ENCODE measurements around the gene TUBA3D.
"Not testable (repeated sequence)": the region's sequence is repeated elsewhere in the genome, so short reads cannot be mapped to it uniquely, and the experiment has no call there.

The TUBA3D gene

GRCh38 chr2:131475831-131476230 is at the start of gene TUBA3D:
TUBA3D (plus strand) TSS chr2:131476119; CDS start chr2:131476200, 81 bp downstream.
- DNase-seq (ENCODE audit: insufficient read length, low spot score) (no peak), FAIRE-seq (no peak)
- no peak for TF ChIP-seq POLR2A (IDR thresholded peaks at IDR 0.05; ENCODE audit: low read depth, low read length)

DNA sequence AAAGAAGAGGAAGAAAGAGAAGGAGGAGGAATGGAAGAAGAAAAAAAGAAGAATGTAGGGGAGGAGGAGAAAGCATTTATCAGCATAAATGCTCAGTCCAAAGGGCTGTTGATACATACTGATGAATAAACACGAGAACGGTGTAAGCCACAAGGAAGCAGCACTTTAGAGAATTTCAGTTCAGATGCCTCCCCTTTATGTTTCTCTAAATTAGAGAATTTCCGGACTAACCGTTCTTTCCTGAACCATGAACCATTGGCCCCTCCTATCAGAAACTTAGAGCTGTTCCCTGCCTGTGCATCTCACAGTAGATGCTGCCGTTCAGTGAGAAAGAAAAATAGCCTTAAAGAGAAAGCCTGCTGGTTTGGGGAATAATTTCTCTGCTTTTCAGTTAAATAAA is 49.2 kb upstream of the TUBA3D start:
- no peak for DNase-seq (ENCODE audit: insufficient read length, low spot score)
- no peak for FAIRE-seq
- no peak for TF ChIP-seq POLR2A (IDR thresholded peaks at IDR 0.05; ENCODE audit: low read depth, low read length)

GRCh38 chr2:131431336-131431735 is 44.6 kb upstream of the TUBA3D start:
- no peak for DNase-seq (ENCODE audit: insufficient read length, low spot score)

DNA sequence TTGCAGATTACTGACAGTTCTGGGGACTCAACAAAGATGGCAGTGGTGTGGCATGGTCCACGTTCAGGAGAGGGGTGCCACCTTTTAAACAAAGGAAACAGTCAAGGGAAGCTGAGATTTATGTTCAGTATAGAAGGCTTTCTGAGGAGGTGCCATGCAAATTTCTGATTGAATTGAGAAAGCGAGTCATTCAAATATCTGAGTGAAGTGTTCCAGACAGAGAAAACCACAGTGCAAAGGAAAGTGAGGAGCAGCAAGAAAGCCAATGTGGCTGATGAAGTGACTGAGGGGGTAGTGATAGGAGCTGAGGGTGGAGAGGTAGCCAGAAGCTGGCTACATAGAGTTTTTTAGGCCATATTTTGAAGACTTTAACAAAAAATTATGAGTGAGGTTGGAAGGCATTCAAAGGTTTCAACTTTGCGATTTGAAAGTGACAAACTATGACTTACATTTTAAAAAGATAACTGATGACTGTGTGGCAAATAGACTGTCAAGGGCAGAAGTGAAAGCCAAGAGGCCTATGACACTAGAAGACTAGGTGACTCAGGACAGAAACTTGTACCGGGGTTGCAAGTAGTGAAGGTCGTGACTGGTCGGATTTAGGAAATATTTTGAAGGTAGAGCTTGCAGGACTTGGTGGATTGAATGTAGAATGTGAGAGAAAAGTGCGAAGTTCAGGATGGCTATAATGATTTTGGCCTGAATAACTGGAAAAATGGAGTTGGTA is 35.0 kb upstream of the TUBA3D start:
- DNase-seq (ENCODE audit: insufficient read length, low spot score); FAIRE-seq: not testable (repeated sequence)

More at GRCh38 chr2:131431336-131431735, 44.6 kb upstream of the TUBA3D start:
- FAIRE-seq, result no peak
- TF ChIP-seq POLR2A (IDR thresholded peaks at IDR 0.05; ENCODE audit: low read depth, low read length), result no peak

- FAIRE-seq, result not testable (repeated sequence)
Measured at GRCh38 chr2:131444736-131445514, 31.0 kb upstream of the TUBA3D start.

GRCh38 chr2:131445515-131445797 is 30.5 kb upstream of the TUBA3D start:
- FAIRE-seq; DNase-seq (ENCODE audit: insufficient read length, low spot score): not testable (repeated sequence)

More at GRCh38 chr2:131444736-131445514, 31.0 kb upstream of the TUBA3D start:
- DNase-seq (ENCODE audit: insufficient read length, low spot score), result not testable (repeated sequence)

GRCh38 chr2:131445896-131446295 is 30.0 kb upstream of the TUBA3D start:
- no peak for TF ChIP-seq POLR2A (IDR thresholded peaks at IDR 0.05; ENCODE audit: low read depth, low read length)
- DNase-seq (ENCODE audit: insufficient read length, low spot score) (no peak), FAIRE-seq (no peak)

DNA sequence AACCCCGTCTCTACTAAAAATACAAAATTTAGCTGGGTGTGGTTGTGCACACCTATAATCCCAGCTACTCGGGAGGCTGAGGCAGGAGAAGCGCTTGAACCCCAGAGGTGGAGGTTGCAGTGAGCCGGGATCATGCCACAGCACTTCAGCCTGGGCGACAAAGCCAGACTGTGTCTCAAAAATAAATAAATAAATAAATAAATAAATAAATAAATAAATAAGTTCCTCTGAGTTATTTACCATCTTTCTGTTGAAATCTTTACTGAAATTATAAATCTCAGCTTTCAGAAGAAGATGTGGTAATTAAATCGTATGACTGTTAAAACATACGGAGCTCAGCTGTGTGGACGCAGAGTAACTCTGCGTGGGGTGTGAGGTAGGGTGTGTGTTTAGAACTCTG is 27.9 kb upstream of the TUBA3D start:
- FAIRE-seq; DNase-seq (ENCODE audit: insufficient read length, low spot score): not testable (repeated sequence)

- not testable (repeated sequence) for DNase-seq (ENCODE audit: insufficient read length, low spot score); FAIRE-seq
Measured at GRCh38 chr2:131451265-131451949, 24.5 kb upstream of the TUBA3D start.

- not testable (repeated sequence) for FAIRE-seq
Measured at GRCh38 chr2:131454914-131455313, 21.0 kb upstream of the TUBA3D start.

GRCh38 chr2:131467722-131468121 is 8.2 kb upstream of the TUBA3D start:
- DNase-seq (ENCODE audit: insufficient read length, low spot score); FAIRE-seq: not testable (repeated sequence)

More at GRCh38 chr2:131454914-131455313, 21.0 kb upstream of the TUBA3D start:
- DNase-seq (ENCODE audit: insufficient read length, low spot score), result not testable (repeated sequence)

DNA sequence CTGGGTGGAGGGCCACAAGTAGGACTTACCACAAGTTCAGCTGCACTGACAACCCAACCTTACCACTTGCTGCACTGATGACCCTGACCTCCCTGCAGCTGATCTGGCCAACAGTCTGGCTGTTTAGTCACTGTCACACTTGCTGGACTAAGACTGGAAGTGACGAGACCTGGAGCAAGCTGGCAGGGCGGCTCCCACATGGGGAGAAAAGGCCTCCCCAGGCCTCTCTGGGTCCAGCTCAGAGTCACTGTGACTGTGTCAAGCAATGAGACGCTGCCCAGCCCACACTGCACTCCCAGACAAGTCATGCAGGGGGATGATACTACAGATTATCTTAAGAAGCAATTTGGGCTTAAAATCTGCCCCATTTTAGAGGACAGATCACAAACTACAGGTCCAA is 5.0 kb upstream of the TUBA3D start:
- DNase-seq (ENCODE audit: insufficient read length, low spot score); FAIRE-seq: not testable (repeated sequence)

DNA sequence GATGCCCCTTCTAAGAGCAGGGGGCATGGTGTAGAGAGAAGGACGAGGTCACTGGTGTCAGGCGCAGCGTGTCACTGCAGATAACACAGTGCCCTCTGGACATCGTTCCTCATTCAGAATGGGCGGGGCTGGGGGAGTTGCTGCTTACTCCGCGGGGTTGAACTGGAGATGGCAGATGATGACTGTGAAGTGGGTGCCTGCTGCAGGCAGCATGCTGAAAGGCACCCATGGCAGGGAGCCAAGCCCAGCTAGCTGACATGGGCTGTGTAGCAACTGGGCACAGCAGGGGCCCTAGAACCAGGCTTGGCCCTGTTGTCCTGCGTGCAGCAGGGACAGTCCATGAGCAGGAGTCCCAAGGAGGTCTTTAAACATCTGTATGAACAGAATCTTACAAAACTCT is 4.3 kb upstream of the TUBA3D start:
- not testable (repeated sequence) for FAIRE-seq; DNase-seq (ENCODE audit: insufficient read length, low spot score)

DNA sequence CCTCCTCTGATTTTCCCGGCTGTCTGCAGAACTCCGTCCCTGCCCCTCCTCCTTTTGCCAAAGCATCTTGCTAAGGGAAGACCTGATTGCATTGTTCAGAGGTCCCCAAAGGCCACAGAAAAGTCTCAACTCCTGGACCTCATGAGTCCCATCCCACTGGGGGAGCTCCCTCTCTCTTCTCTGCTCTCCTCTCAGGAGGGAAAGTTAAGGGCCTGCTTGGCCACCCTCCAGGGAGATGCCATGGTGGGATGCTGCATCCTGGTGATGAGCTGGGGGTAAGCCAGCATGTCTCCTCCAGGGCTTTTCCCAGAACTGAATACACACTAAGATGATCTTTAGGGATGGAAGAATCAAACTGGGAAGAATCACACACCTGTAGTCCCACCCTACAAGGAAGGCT is 2.7 kb upstream of the TUBA3D start:
- not testable (repeated sequence) for FAIRE-seq; DNase-seq (ENCODE audit: insufficient read length, low spot score)

GRCh38 chr2:131476363-131476762 is 444 bp downstream of the TUBA3D start:
- DNase-seq (ENCODE audit: insufficient read length, low spot score); FAIRE-seq: not testable (repeated sequence)

GRCh38 chr2:131477227-131477626 is 1.3 kb downstream of the TUBA3D start:
- not testable (repeated sequence) for DNase-seq (ENCODE audit: insufficient read length, low spot score); FAIRE-seq

GRCh38 chr2:131478074-131478849 is 2.3 kb downstream of the TUBA3D start:
- not testable (repeated sequence) for FAIRE-seq; DNase-seq (ENCODE audit: insufficient read length, low spot score)

DNA sequence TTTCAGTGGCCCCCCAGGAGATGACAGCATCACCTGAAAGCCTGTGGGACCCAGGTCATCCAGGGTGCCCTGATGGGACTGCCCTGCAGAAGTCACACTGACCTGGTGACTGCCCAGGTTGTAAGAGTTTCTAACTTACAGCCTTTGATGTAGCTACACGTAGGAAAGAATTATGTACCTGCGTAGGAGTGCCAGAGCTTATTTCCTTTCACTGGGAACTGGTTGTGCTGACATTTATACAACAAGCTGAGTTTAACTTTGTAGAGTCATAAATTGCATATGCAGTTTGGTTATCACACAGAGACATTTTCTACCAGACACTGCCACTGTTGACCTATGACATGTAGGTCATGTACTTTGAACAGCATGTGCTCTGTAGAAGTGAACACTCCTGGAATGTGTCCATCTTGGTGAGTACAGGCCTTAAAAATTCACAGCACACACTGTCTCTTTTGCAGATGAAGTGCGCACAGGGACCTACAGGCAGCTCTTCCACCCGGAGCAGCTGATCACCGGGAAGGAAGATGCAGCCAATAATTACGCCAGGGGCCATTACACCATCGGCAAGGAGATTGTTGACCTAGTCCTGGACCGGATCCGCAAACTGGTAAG is 3.0 kb downstream of the TUBA3D start:
- not testable (repeated sequence) for FAIRE-seq; DNase-seq (ENCODE audit: insufficient read length, low spot score)

DNA sequence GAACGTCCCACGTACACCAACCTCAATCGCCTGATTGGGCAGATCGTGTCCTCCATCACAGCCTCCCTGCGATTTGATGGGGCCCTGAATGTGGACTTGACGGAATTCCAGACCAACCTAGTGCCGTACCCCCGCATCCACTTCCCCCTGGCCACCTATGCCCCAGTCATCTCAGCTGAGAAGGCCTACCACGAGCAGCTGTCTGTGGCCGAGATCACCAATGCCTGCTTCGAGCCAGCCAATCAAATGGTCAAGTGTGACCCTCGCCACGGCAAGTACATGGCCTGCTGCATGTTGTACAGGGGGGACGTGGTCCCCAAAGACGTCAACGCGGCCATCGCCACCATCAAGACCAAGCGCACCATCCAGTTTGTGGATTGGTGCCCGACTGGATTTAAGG is 4.4 kb downstream of the TUBA3D start:
- DNase-seq (ENCODE audit: insufficient read length, low spot score); FAIRE-seq: not testable (repeated sequence)

Measured in H54 (cell line).